Measurements from ENCODE around the gene MBOAT7. TPM values are rescaled to one million over a fixed set of nuclear protein-coding genes. Genes with fewer than 3 reads are reported as not detected.
"Not testable (repeated sequence)": the region's sequence is repeated elsewhere in the genome, so short reads cannot be mapped to it uniquely, and the experiment has no call there.

Gene MBOAT7
- polyA plus RNA-seq, 1 donor from 2014 or later = 19.0 TPM

DNA sequence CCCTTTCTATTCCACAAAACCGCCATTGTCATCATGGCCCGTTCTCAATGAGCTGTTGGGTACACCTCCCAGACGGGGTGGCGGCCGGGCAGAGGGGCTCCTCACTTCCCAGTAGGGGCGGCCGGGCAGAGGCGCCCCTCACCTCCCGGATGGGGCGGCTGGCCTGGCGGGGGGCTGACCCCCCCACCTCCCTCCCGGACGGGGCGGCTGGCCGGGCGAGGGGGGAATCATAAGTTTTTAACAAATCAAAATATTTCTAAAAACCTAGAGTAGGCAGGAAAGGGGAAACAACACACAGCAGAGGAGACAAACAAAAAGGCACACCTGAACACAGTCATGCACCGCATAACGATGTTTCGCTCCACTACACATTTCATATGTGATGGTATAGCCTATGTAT lies 25.4 kb upstream of the MBOAT7 start:
- H3K27me3 ChIP-seq (ENCODE audit: insufficient read depth, low read depth, low read length); H3K9me3 ChIP-seq (ENCODE audit: low read length); H3K27ac ChIP-seq (ENCODE audit: low read length); H3K4me3 ChIP-seq (ENCODE audit: low read length); H4K20me1 ChIP-seq (ENCODE audit: insufficient read depth); H3K79me2 ChIP-seq (replicated peaks; ENCODE audit: insufficient read depth, low read length); H3K36me3 ChIP-seq (ENCODE audit: insufficient read depth, low read length); H3K9me2 ChIP-seq (ENCODE audit: insufficient read depth, low read length); H3K9ac ChIP-seq (ENCODE audit: low read length); H3K4me2 ChIP-seq (ENCODE audit: low read length); H2AFZ ChIP-seq (ENCODE audit: low read depth, low read length); H3F3A ChIP-seq (ENCODE audit: insufficient read depth, low read length, poor library complexity, severe bottlenecking): not testable (repeated sequence)

- not testable (repeated sequence) for H3F3A ChIP-seq (ENCODE audit: insufficient read depth, low read length, poor library complexity, severe bottlenecking); H3K9me3 ChIP-seq (ENCODE audit: low read length); H4K20me1 ChIP-seq (ENCODE audit: insufficient read depth); H3K27ac ChIP-seq (ENCODE audit: low read length); H3K4me2 ChIP-seq (ENCODE audit: low read length); H2AFZ ChIP-seq (ENCODE audit: low read depth, low read length); H3K36me3 ChIP-seq (ENCODE audit: insufficient read depth, low read length); H3K27me3 ChIP-seq (ENCODE audit: insufficient read depth, low read depth, low read length); H3K79me2 ChIP-seq (replicated peaks; ENCODE audit: insufficient read depth, low read length); H3K9me2 ChIP-seq (ENCODE audit: insufficient read depth, low read length); H3K9ac ChIP-seq (ENCODE audit: low read length); H3K4me3 ChIP-seq (ENCODE audit: low read length)
Measured at GRCh38 chr19:54214217-54214616, 24.8 kb upstream of the MBOAT7 start.

GRCh38 chr19:54211235-54211634 lies 21.9 kb upstream of the MBOAT7 start:
- Histone ChIP-seq H2AFZ (ENCODE audit: low read depth, low read length) (no peak overlapping the region), H3F3A (ENCODE audit: insufficient read depth, low read length, poor library complexity, severe bottlenecking) (no peaks in the 10 kb centered on the region), H3K27me3 (ENCODE audit: insufficient read depth, low read depth, low read length) (no peaks in the 10 kb centered on the region), H3K36me3 (ENCODE audit: insufficient read depth, low read length) (no peaks in the 10 kb centered on the region), H3K27ac (ENCODE audit: low read length) (no peak overlapping the region), H3K4me2 (ENCODE audit: low read length) (no peak overlapping the region), H3K4me3 (ENCODE audit: low read length) (no peak overlapping the region), H3K9me2 (ENCODE audit: insufficient read depth, low read length) (no peaks in the 10 kb centered on the region), H3K79me2 (replicated peaks; ENCODE audit: insufficient read depth, low read length) (no peaks in the 10 kb centered on the region), H3K9ac (ENCODE audit: low read length) (no peak overlapping the region), H3K9me3 (ENCODE audit: low read length) (no peaks in the 10 kb centered on the region), H4K20me1 (ENCODE audit: insufficient read depth) (no peaks in the 10 kb centered on the region)
- no peak for TF ChIP-seq REST (IDR thresholded peaks at IDR 0.05; ENCODE audit: borderline replicate concordance)
- TF ChIP-seq MXI1 (conservative IDR thresholded peaks at IDR 0.05; ENCODE audit: poor library complexity, severe bottlenecking) = no peak
- TF ChIP-seq TAF1 (IDR thresholded peaks at IDR 0.05; ENCODE audit: low read depth) = no peak
- no peak for TF ChIP-seq EZH2 (IDR thresholded peaks at IDR 0.05; ENCODE audit: borderline replicate concordance, insufficient read depth, low read length, poor library complexity, severe bottlenecking)
- no peak for TF ChIP-seq EP300 (conservative IDR thresholded peaks at IDR 0.05; ENCODE audit: poor library complexity, severe bottlenecking)
- TF ChIP-seq POLR2AphosphoS5 (IDR thresholded peaks at IDR 0.05) = no peak
- no peak for TF ChIP-seq RAD21 (conservative IDR thresholded peaks at IDR 0.05)
- no peak for TF ChIP-seq SMC3 (conservative IDR thresholded peaks at IDR 0.05; ENCODE audit: poor library complexity)
- TF ChIP-seq, protein P1, sequence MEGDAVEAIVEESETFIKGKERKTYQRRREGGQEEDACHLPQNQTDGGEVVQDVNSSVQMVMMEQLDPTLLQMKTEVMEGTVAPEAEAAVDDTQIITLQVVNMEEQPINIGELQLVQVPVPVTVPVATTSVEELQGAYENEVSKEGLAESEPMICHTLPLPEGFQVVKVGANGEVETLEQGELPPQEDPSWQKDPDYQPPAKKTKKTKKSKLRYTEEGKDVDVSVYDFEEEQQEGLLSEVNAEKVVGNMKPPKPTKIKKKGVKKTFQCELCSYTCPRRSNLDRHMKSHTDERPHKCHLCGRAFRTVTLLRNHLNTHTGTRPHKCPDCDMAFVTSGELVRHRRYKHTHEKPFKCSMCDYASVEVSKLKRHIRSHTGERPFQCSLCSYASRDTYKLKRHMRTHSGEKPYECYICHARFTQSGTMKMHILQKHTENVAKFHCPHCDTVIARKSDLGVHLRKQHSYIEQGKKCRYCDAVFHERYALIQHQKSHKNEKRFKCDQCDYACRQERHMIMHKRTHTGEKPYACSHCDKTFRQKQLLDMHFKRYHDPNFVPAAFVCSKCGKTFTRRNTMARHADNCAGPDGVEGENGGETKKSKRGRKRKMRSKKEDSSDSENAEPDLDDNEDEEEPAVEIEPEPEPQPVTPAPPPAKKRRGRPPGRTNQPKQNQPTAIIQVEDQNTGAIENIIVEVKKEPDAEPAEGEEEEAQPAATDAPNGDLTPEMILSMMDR (IDR thresholded peaks at IDR 0.05; ENCODE audit: poor library complexity, severe bottlenecking) = no peak

Measured in neural cell (in vitro differentiated cells).